ENCODE results near the gene PARP9. TPM values are rescaled to one million over a fixed set of nuclear protein-coding genes. Genes with fewer than 3 reads are reported as not detected.

Gene PARP9
- total and polyA plus RNA-seq, 10 of the 15 experiments (the other 5 are each of a cell fraction or from before 2014, with no cell fraction given), result 34.0 to 122 (median 46.1) TPM

DNA sequence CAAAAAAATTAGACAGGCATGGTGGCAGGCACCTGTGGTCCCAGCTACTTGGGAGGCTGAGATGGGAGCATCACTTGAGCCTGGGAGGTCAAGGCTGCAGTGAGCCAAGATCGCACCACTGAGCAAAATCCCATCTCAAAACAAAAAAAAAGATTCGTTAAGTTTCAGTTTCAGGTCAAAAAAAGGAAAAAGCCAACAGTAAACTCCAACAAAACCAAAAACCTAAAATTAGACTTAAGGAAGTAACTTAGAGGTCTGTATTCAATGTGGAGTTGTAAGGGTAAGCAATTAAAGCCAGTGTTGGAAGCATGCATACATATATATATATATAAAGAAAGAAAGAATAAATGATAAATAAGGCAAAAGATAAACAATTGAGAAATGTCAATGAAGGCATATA, 61.2 kb downstream of the PARP9 start:
- H4K20me1 ChIP-seq (ENCODE audit: control insufficient read depth, insufficient read depth), result no peaks in the 10 kb centered on the region
- no peak overlapping the region for H3K4me2 ChIP-seq (ENCODE audit: control insufficient read depth, insufficient read depth)
- H3K79me2 ChIP-seq (ENCODE audit: control insufficient read depth, insufficient read depth, low read length), result peaks cover 72% of the 10 kb centered on the region
- POLR2A ChIA-PET, result no interaction called here
- H3K27me3 ChIP-seq (replicated peaks in 1 of 2; ENCODE audit: control insufficient read depth in 2 of 2, insufficient read depth in 2 of 2, low read length in 1 of 2), result no peaks in the 10 kb centered on the region
- ATAC-seq, result no peak
- RAD21 ChIA-PET (ENCODE audit: unreplicated experiment), result no interaction called here
- no peak overlapping the region for H3K27ac ChIP-seq (ENCODE audit: control insufficient read depth, insufficient read depth)
- CTCF ChIA-PET, result interaction anchor here (1.6 kb wide), 1 partner anchor 17 kb away, joined by 3 read pairs; no protein-coding TSS in a partner anchor
- no TSS peak for BruUV-seq (replicated peaks)
- in situ Hi-C loops (cut with MboI) (no loop called here), intact Hi-C loops (cut with micrococcal nuclease; ENCODE audit: unreplicated experiment) (no loop called here)
- H3K4me1 ChIP-seq (ENCODE audit: control insufficient read depth, insufficient read depth, low read length), result peaks cover 9% of the 10 kb centered on the region
- H3K4me3 ChIP-seq, result no peak overlapping the region
- no peak for TF ChIP-seq PRDM15 (CRISPR knock-in tag; IDR thresholded peaks at IDR 0.05)
- TF ChIP-seq, protein P1, sequence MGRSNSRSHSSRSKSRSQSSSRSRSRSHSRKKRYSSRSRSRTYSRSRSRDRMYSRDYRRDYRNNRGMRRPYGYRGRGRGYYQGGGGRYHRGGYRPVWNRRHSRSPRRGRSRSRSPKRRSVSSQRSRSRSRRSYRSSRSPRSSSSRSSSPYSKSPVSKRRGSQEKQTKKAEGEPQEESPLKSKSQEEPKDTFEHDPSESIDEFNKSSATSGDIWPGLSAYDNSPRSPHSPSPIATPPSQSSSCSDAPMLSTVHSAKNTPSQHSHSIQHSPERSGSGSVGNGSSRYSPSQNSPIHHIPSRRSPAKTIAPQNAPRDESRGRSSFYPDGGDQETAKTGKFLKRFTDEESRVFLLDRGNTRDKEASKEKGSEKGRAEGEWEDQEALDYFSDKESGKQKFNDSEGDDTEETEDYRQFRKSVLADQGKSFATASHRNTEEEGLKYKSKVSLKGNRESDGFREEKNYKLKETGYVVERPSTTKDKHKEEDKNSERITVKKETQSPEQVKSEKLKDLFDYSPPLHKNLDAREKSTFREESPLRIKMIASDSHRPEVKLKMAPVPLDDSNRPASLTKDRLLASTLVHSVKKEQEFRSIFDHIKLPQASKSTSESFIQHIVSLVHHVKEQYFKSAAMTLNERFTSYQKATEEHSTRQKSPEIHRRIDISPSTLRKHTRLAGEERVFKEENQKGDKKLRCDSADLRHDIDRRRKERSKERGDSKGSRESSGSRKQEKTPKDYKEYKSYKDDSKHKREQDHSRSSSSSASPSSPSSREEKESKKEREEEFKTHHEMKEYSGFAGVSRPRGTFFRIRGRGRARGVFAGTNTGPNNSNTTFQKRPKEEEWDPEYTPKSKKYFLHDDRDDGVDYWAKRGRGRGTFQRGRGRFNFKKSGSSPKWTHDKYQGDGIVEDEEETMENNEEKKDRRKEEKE (IDR thresholded peaks at IDR 0.05), result no peak
- no peak for TF ChIP-seq FOXM1 (IDR thresholded peaks at IDR 0.05; ENCODE audit: low read depth, low read length)
- no peak for TF ChIP-seq ASH2L (IDR thresholded peaks at IDR 0.05; ENCODE audit: borderline replicate concordance, low read depth)
- no peak for TF ChIP-seq EP300 (IDR thresholded peaks at IDR 0.05; ENCODE audit: borderline replicate concordance in 1 of 2, control insufficient read depth in 1 of 2, low read depth in 2 of 2, low read length in 2 of 2)
- no peak for TF ChIP-seq MTA2 (IDR thresholded peaks at IDR 0.05; ENCODE audit: low read depth)
- no peak for TF ChIP-seq WRNIP1 (IDR thresholded peaks at IDR 0.05; ENCODE audit: borderline replicate concordance, low read depth, low read length)
- 0 out of 4 replicates have a peak, but pooled peaks cover 0 to 2% of the 10 kb centered on the region in 2 experiments for H3K36me3 ChIP-seq (ENCODE audit: control insufficient read depth in 2 of 2, insufficient read depth in 2 of 2, low read length in 1 of 2)
- no peak for DNase-seq (ENCODE audit: low read depth, low spot score)
- peaks cover 4% of the 10 kb centered on the region; the same call in 1 of the 3 replicates for H3K9me3 ChIP-seq (replicated peaks; ENCODE audit: control insufficient read depth, insufficient read depth, low read length)
- no peak overlapping the region for H3K9ac ChIP-seq (ENCODE audit: control insufficient read depth, insufficient read depth, low read length)
- WGBS (ENCODE audit: insufficient coverage, insufficient replicate concordance, low lambda C conversion rate, missing lambda C conversion rate), result 54% methylated on average over 2 of the region's 2 CpGs
- no peak overlapping the region for H2AFZ ChIP-seq (ENCODE audit: control insufficient read depth, low read depth, low read length)
- SMC1A ChIA-PET (ENCODE audit: uncharacterized antibody, unreplicated experiment), result interaction anchor here (1.0 to 5.2 kb wide), 2 partner anchors 7 to 11 kb away, joined by 5 to 27 read pairs; no protein-coding TSS in a partner anchor
- FAIRE-seq, result no peak

Measured in GM12878 (cell line).